ENCODE measurements around the gene HEG1. TPM values are rescaled to one million over a fixed set of nuclear protein-coding genes. Genes with fewer than 3 reads are reported as not detected.

The HEG1 gene
- total RNA-seq, 2 donors from 2014 or later, result 20.5 to 30.6 TPM

DNA sequence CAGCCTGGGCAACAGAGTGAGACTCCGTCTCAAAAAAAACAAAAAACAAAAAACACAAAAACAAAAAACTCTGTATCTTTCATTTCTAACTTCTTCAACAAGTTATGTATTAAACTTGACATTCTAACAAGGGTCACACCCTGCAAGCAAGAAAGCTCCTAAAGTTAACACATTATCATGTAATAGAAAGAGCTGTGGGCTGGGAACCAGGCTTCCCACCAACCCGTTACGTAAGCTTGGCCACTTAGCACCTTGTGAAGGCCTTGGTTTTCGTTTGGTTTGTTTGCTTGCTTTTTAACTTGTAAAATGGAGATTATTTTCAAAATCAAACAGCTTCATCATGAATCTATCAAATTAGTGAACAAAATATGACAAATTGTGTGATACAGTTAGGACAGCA is 47.0 kb downstream of the HEG1 start:
- H3K4me3 Mint-ChIP-seq, result no peak overlapping the region
- peaks cover 16% of the 10 kb centered on the region for H3K4me1 Mint-ChIP-seq
- H3K27me3 Mint-ChIP-seq, result no peaks in the 10 kb centered on the region
- peaks cover 11% of the 10 kb centered on the region for H3K36me3 Mint-ChIP-seq (ENCODE audit: low read depth)
- ATAC-seq, result no peak
- H3K27ac Mint-ChIP-seq, result no peak overlapping the region
- H3K9me3 ChIP-seq (ENCODE audit: control insufficient read depth, low read length, poor library complexity, severe bottlenecking), result no peaks in the 10 kb centered on the region
- no peak for DNase-seq

DNA sequence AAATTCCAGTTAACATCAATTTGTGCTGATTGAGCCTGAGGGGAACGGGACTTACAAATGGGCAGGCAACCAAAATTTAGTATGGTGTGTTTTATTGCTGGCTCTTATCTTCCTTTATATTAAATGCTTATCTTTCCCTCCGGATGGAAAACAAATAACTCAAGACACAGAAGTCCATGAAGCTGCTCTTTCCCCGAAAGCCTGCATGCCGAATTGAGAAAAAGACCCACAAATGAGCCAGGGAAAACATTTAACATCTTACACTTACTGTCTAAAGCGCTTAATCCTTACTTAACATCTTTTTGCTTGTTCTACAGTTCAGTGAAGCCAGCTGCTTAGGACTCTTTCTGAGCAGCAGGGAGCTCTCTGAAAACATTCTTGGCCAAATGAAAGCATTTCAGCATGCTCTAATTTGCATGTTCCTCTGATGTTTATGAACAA is 49.5 kb downstream of the HEG1 start:
- Mint-ChIP-seq H3K27me3 (no peaks in the 10 kb centered on the region), H3K4me1 (peaks cover 6% of the 10 kb centered on the region), H3K36me3 (ENCODE audit: low read depth) (no peaks in the 10 kb centered on the region), H3K27ac (no peak overlapping the region), H3K4me3 (no peak overlapping the region)
- ATAC-seq (no peak), DNase-seq (no peak)
- H3K9me3 ChIP-seq (ENCODE audit: control insufficient read depth, low read length, poor library complexity, severe bottlenecking), result no peaks in the 10 kb centered on the region

DNA sequence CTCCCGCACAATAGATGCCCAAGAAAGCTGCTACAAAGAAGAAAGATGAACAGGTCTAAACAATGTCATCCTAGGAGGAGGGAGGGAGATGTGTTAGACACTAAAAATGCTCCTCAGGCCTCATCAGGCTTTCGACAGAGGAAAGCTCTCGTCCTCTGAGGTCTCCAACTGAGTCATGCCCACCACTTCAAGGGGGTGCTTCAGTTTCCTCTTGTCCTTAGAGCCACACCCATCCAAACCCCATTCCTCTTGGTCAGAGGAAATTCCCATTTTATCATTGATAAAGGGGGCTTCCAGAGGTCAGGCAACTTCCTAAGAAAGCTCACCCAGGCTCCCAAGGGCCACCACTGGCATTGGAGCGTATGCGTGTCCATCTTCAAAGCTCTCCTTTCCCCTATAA is 50.1 kb downstream of the HEG1 start:
- DNase-seq (no peak), ATAC-seq (no peak)
- no peaks in the 10 kb centered on the region for H3K9me3 ChIP-seq (ENCODE audit: control insufficient read depth, low read length, poor library complexity, severe bottlenecking)
- no peaks in the 10 kb centered on the region for H3K27me3 Mint-ChIP-seq
- H3K36me3 Mint-ChIP-seq (ENCODE audit: low read depth), result no peaks in the 10 kb centered on the region
- H3K27ac Mint-ChIP-seq, result no peak overlapping the region
- no peaks in the 10 kb centered on the region for H3K4me1 Mint-ChIP-seq
- H3K4me3 Mint-ChIP-seq, result no peak overlapping the region

DNA sequence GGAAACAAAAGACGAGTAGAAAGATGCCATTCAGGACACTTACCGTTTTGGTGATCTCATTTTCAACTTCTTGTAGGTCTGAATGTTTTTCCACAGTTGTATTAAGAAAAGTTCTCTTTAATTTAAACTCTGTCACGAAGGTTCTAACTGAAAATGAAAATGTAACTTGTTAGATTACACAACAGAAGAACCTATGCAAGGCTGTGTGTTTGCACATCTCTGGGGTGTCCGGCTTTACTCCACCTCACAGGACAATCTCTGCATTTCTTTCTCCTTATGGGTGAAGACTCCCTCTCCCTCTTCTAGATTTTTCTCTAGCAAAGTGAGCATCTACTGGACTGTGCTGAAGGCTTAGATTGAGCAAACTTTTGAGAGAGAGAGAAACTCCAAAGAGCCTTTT is 50.6 kb downstream of the HEG1 start:
- no peak for ATAC-seq
- no peaks in the 10 kb centered on the region for H3K9me3 ChIP-seq (ENCODE audit: control insufficient read depth, low read length, poor library complexity, severe bottlenecking)
- H3K27ac Mint-ChIP-seq, result no peak overlapping the region
- no peaks in the 10 kb centered on the region for H3K36me3 Mint-ChIP-seq (ENCODE audit: low read depth)
- H3K4me3 Mint-ChIP-seq, result no peak overlapping the region
- DNase-seq, result no peak
- no peaks in the 10 kb centered on the region for H3K27me3 Mint-ChIP-seq
- no peaks in the 10 kb centered on the region for H3K4me1 Mint-ChIP-seq

DNA sequence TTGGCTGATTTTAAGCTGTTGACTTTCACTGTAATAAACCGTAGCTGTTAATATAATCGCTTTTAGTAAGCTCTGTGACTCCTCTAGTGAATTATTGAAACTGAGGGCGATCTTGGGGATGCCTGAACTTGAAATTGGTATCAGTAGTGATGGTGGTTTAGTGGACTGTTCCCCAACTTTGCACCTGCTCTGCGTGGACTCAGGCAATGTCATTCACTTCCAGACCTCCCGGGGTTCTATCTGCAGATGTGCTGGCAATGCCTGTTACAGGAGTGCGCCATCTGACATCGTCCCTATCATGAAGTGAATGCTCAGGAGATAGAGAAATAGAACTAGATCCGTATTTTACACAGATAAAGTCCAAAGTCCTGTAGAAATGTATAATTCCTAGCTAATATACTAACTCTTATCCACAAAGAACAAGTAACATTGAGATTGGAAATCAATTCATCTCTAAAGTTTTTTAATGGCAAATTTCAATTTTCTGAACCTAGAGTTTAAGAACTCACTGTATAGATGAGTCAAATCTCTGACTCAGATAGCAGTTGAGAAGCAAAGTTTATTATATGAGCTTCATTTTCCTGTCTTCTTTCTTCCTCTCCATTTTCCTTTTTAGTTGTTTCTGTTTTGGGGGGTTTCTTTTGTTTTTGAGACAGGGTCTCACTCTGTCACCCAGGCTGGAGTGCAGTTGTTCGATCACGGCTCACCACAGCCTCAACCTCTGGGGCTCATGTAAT is 51.8 kb downstream of the HEG1 start:
- DNase-seq (no peak), ATAC-seq (no peak)
- no peaks in the 10 kb centered on the region for H3K27me3 Mint-ChIP-seq
- H3K9me3 ChIP-seq (ENCODE audit: control insufficient read depth, low read length, poor library complexity, severe bottlenecking), result no peaks in the 10 kb centered on the region
- no peak overlapping the region for H3K4me3 Mint-ChIP-seq
- no peaks in the 10 kb centered on the region for H3K36me3 Mint-ChIP-seq (ENCODE audit: low read depth)
- no peak overlapping the region for H3K27ac Mint-ChIP-seq
- no peaks in the 10 kb centered on the region for H3K4me1 Mint-ChIP-seq

DNA sequence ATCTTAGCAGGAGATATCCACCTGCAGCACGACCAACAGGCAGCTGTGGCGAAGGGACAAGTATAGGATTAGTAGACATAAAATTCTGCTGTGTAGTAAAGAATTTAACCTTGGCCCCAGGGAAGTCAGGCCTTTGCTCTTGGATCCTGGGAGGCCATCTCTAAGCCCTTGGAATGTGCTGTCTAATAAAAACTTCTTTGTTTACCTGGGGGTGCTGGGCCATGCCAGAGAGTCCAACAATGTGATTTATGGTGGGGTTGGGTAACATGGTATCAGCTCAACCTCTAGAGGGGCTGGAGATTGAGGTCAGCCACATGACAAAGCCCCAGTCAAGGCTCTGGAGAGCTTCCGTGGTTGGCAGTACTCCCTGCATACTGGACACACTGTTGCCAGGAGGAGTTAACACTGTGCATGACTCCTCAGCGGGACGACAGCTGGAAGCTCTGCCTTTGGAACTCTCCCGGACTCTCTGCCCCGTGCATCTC is 52.4 kb downstream of the HEG1 start:
- Mint-ChIP-seq H3K27ac (no peak overlapping the region), H3K4me1 (no peaks in the 10 kb centered on the region), H3K4me3 (no peak overlapping the region), H3K36me3 (ENCODE audit: low read depth) (no peaks in the 10 kb centered on the region), H3K27me3 (no peaks in the 10 kb centered on the region)
- DNase-seq (no peak), ATAC-seq (no peak)
- H3K9me3 ChIP-seq (ENCODE audit: control insufficient read depth, low read length, poor library complexity, severe bottlenecking), result no peaks in the 10 kb centered on the region

DNA sequence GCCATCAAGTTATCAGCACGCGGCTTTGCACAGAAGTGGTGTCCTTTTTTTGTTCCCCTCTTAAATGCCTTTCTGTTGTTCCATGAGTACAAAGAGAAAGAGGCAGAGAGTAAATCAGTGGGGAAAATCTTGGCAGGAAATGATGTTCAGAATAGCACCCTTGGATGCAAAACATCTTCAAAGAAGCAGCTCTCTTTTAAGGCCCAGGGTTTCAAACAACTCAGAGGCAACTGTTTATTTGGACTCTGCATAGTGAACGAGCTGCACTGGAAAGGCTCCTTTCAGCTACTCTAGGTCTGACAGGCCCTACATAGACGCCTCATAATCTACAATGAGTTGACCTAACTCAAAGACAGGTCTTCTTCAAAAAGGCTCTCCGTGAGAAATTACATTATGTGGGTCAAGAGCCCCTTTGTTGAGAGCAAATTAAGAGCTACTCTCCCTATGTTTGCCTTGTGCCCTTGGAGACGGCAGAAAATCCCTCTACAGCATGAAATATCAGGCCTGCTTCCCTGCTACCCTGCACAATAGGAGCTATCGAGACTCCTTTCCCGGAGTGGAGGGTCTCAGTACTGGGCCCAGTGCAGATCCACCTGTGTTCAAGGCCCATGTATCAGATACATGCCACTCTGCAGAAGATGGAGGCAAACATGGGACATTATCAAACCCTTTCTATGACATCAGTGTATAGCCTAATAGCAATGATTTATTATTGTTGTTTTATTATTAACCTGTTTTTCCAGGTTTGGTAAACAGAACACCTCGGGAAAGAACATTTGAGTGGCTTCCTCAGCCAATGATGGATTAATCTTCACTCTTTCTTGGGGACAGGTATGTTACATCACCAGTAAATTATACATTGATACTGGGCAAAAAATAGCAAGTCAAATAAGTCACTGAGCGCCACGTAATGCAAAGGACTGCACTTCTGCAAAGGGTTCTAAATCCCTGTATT is 53.1 kb downstream of the HEG1 start:
- Mint-ChIP-seq H3K27me3 (no peaks in the 10 kb centered on the region), H3K36me3 (ENCODE audit: low read depth) (no peaks in the 10 kb centered on the region), H3K4me1 (no peaks in the 10 kb centered on the region), H3K4me3 (no peak overlapping the region), H3K27ac (no peak overlapping the region)
- H3K9me3 ChIP-seq (ENCODE audit: control insufficient read depth, low read length, poor library complexity, severe bottlenecking), result no peaks in the 10 kb centered on the region
- ATAC-seq (peak; percentile 51), DNase-seq (no peak)

DNA sequence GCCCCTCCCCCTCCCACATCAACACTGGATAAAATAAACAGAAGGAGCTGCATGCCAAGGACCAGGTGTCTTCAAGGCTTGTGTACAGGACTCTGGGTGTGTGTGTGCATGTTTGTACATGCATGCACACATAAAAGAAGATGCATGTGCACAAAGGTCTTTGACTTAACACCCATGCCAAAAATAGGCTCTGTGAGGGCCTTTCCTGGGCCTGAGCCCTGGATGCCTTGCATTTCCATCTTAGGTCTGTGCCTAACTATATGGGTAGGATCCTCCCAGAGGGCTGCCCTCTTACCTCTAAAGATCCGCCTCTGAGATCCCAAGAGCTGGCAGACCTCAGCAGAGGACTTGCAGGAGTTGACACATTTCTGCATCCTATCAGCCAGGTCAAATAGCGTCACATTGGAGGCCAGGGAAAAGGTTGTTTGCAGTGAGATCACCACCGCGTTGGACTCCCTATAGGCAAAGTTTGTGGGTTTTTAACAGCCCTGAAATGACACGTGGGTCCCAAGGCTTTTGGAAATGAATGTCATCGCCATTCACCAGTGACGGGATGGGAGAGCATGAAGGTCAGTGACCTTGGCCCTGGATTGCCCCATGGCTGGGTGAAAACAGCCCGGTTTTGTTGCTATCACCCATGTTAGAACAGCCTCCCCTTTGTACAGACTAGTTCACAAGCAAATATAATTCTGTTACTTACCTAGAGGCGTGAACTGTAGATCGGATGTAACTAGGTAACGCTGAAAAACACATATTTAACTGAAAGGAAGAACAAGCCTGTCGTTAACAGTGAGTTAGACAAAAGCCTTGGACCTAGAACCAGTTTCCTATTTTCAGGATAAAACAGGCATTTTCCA is 54.0 kb downstream of the HEG1 start:
- ATAC-seq, result no peak
- no peak overlapping the region for H3K27ac Mint-ChIP-seq
- H3K4me3 Mint-ChIP-seq, result no peak overlapping the region
- no peaks in the 10 kb centered on the region for H3K27me3 Mint-ChIP-seq
- no peak for DNase-seq
- no peaks in the 10 kb centered on the region for H3K4me1 Mint-ChIP-seq
- peaks cover 2% of the 10 kb centered on the region for H3K36me3 Mint-ChIP-seq (ENCODE audit: low read depth)
- no peaks in the 10 kb centered on the region for H3K9me3 ChIP-seq (ENCODE audit: control insufficient read depth, low read length, poor library complexity, severe bottlenecking)

DNA sequence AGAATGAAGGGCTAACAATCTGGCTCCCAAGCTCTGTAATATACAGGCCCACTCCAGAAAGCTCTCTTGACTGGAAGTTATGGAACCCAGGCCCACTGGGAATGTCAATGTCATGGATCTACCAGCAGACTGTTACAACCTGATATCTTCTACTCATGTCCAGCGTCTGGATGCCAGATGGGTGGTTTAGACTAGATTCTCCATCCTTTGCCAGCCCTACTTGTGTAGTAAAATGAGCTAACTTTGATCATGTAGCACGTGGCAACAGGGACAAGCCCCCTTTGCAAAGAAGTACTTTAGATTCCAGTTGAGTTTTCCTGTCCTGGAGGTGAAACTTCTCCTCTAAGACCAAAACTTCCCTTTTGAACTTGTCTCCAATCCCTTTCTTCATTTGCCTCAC is 55.1 kb downstream of the HEG1 start:
- Mint-ChIP-seq H3K4me3 (no peak overlapping the region), H3K36me3 (ENCODE audit: low read depth) (peaks cover 2% of the 10 kb centered on the region), H3K27me3 (no peaks in the 10 kb centered on the region), H3K4me1 (no peaks in the 10 kb centered on the region), H3K27ac (no peak overlapping the region)
- DNase-seq (no peak), ATAC-seq (no peak)
- H3K9me3 ChIP-seq (ENCODE audit: control insufficient read depth, low read length, poor library complexity, severe bottlenecking), result no peaks in the 10 kb centered on the region

DNA sequence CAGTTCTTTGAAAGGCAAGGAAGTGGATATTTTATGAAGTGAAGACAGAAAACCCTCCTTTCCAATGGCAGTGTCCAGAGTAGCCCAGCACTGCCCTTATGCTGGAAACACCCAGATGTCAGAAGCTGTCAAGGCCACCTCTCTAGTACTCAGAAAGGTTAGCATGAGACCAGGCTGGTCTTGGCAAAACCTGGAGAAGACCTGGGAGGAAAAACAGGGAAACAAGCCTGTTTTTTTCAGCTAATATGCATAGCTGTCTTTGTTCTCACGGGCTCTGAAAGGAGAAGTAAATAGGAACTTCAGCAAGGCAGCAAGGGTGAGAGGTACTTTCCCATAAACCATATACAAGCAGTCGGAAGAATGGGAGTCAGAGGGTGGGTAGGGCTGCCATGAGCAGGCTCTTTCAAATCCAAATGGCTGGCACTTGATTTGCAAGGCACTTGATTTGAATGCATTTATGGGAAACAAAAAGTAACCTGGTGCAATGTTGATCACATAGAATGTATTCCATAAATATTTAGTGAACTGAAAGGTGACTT is 55.8 kb downstream of the HEG1 start:
- DNase-seq, result no peak
- H3K27me3 Mint-ChIP-seq, result no peaks in the 10 kb centered on the region
- H3K36me3 Mint-ChIP-seq (ENCODE audit: low read depth), result peaks cover 2% of the 10 kb centered on the region
- no peak for ATAC-seq
- H3K4me3 Mint-ChIP-seq, result no peak overlapping the region
- H3K4me1 Mint-ChIP-seq, result no peaks in the 10 kb centered on the region
- H3K9me3 ChIP-seq (ENCODE audit: control insufficient read depth, low read length, poor library complexity, severe bottlenecking), result no peaks in the 10 kb centered on the region
- H3K27ac Mint-ChIP-seq, result no peak overlapping the region

DNA sequence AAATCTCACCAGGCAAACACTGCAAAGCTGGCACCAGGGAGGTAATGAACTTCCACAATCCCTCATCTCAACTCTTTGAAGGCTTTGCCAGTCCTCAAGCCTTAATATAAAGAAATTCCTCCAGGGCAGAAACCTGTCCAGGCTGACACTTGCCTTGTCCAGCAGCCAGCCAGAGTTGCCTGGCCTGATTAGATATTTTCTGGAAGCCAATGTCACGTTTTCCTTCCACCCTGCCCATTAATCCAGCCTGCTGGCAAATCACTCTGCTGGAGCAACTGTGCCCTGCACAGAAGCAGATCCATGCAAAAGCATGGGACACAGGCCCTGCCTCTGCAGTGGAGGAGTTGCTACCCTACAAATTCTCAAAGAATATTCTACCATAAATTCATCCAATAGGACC is 56.5 kb downstream of the HEG1 start:
- Mint-ChIP-seq H3K27me3 (no peaks in the 10 kb centered on the region), H3K36me3 (ENCODE audit: low read depth) (peaks cover 2% of the 10 kb centered on the region), H3K4me3 (no peak overlapping the region), H3K27ac (peak overlapping the region; percentile 29), H3K4me1 (no peaks in the 10 kb centered on the region)
- ATAC-seq (no peak), DNase-seq (no peak)
- no peaks in the 10 kb centered on the region for H3K9me3 ChIP-seq (ENCODE audit: control insufficient read depth, low read length, poor library complexity, severe bottlenecking)

DNA sequence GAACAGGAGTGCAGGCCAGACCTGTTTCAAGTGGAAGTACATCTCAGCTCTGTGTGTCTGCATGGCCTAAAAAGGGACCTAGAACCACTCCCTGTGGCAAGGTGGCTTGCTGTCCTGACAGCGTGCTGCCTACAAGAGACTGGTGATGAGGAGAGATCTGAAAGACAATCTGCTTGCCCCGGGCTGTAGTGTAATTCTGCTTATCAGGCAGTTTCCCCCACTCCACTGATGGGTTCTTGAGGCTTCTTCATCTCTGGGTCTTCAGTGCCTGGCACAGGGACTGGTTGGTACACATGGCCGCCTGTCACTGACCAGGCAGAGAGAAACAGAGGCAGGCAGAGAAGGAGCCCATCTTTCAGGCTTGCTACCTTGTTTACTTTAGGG is 57.6 kb downstream of the HEG1 start:
- DNase-seq, result no peak
- peak overlapping the region; percentile 29 for H3K27ac Mint-ChIP-seq
- H3K27me3 Mint-ChIP-seq, result no peaks in the 10 kb centered on the region

More for the DNA sequence above, 57.6 kb downstream of the HEG1 start:
- ATAC-seq, result no peak
- Mint-ChIP-seq H3K4me3 (no peak overlapping the region), H3K4me1 (no peaks in the 10 kb centered on the region), H3K36me3 (ENCODE audit: low read depth) (peaks cover 4% of the 10 kb centered on the region)
- H3K9me3 ChIP-seq (ENCODE audit: control insufficient read depth, low read length, poor library complexity, severe bottlenecking), result no peaks in the 10 kb centered on the region

Measured in T-helper 17 cell (primary cell).